H9 (cell line): ENCODE measurements around the gene RNF32. TPM values are rescaled to one million over a fixed set of nuclear protein-coding genes. Genes with fewer than 3 reads are reported as not detected.

Experiments
- DNase-seq: peaks from one replicate; pipeline ENCODE4 v3.0.0-alpha.2; 2017
- H2AFZ ChIP-seq: one replicate; pipeline ENCODE4 v1.6.1; 2013; ENCODE audit warnings: mild to moderate bottlenecking, low read length, control low read depth, moderate library complexity
- H2AK5ac ChIP-seq: 2 replicates; pipeline ENCODE4 v1.6.1; 2013; ENCODE audit warnings: low read length, control low read depth, mixed read lengths; ENCODE audit not compliant: insufficient read length
- H2BK120ac ChIP-seq: one replicate; pipeline ENCODE4 v1.6.1; 2013; ENCODE audit warnings: low read depth, mild to moderate bottlenecking, low read length, control low read depth, inconsistent platforms; ENCODE audit not compliant: poor library complexity, severe bottlenecking
- H2BK12ac ChIP-seq: 2 replicates; pipeline ENCODE4 v1.6.1; 2013; ENCODE audit warnings: low read length, control low read depth, mixed read lengths, low read depth; ENCODE audit not compliant: insufficient read length
- H2BK15ac ChIP-seq: 2 replicates; pipeline ENCODE4 v1.6.1; 2013; ENCODE audit warnings: low read depth, low read length, control low read depth
- H2BK20ac ChIP-seq: one replicate; pipeline ENCODE4 v1.6.1; 2013; ENCODE audit warnings: low read depth, mild to moderate bottlenecking, low read length, control low read depth, inconsistent platforms; ENCODE audit not compliant: poor library complexity, severe bottlenecking
- H2BK5ac ChIP-seq: 2 replicates; pipeline ENCODE4 v1.6.1; 2013; ENCODE audit warnings: low read length, control low read depth, mixed read lengths; ENCODE audit not compliant: insufficient read length
- H3K14ac ChIP-seq: 2 replicates; pipeline ENCODE4 v1.6.1; 2013; ENCODE audit warnings: low read length, control low read depth; ENCODE audit not compliant: insufficient read depth
- H3K18ac ChIP-seq: 2 replicates; pipeline ENCODE4 v1.6.1; 2013; ENCODE audit warnings: low read depth, mild to moderate bottlenecking, mixed read lengths, low read length, control low read depth; ENCODE audit not compliant: insufficient read length
- H3K23ac ChIP-seq: 2 replicates; pipeline ENCODE4 v1.6.1; 2013; ENCODE audit warnings: low read length, control low read depth, mixed read lengths, low read depth; ENCODE audit not compliant: insufficient read length
- H3K23me2 ChIP-seq: 2 replicates; pipeline ENCODE4 v1.6.1; 2013; ENCODE audit warnings: low read depth, mild to moderate bottlenecking, mixed read lengths, low read length, control low read depth; ENCODE audit not compliant: insufficient read length, poor library complexity, severe bottlenecking
- H3K27ac ChIP-seq: 2 replicates; pipeline ENCODE4 v1.5.1; 2013; ENCODE audit warnings: low read length, control low read depth, mixed read lengths, low read depth; ENCODE audit not compliant: insufficient read length
- H3K27me3 ChIP-seq: 2 replicates; pipeline ENCODE4 v1.6.1; 2013; ENCODE audit warnings: low read length, control low read depth, inconsistent platforms; ENCODE audit not compliant: insufficient read depth
- H3K4ac ChIP-seq: 2 replicates; pipeline ENCODE4 v1.6.1; 2013; ENCODE audit warnings: low read depth, mild to moderate bottlenecking, control low read depth, inconsistent platforms, low read length, moderate library complexity
- H3K4me1 ChIP-seq: 2 replicates; pipeline ENCODE4 v1.6.1; 2013; ENCODE audit warnings: low read length, control low read depth, inconsistent platforms; ENCODE audit not compliant: insufficient read depth
- H3K4me2 ChIP-seq: 2 replicates; pipeline ENCODE4 v1.6.1; 2013; ENCODE audit warnings: low read length, control low read depth, mixed read lengths; ENCODE audit not compliant: insufficient read length, insufficient read depth
- H3K56ac ChIP-seq: 2 replicates; pipeline ENCODE4 v1.6.1; 2013; ENCODE audit warnings: low read depth, mild to moderate bottlenecking, mixed read lengths, low read length, control low read depth; ENCODE audit not compliant: insufficient read length
- H3K79me1 ChIP-seq: 2 replicates; pipeline ENCODE4 v1.6.1; 2013; ENCODE audit warnings: low read depth, mild to moderate bottlenecking, moderate library complexity, low read length, control low read depth, inconsistent platforms; ENCODE audit not compliant: insufficient read depth, poor library complexity, severe bottlenecking
- H3K79me2 ChIP-seq: 2 replicates; pipeline ENCODE4 v1.6.1; 2013; ENCODE audit warnings: low read length, control low read depth, inconsistent platforms; ENCODE audit not compliant: insufficient read depth
- H3K9ac ChIP-seq: 2 replicates; pipeline ENCODE4 v1.6.1; 2013; ENCODE audit warnings: low read length, control low read depth, mixed read lengths; ENCODE audit not compliant: insufficient read length; ENCODE audit errors: extremely low read depth
- H3K9me3 ChIP-seq: one replicate; pipeline ENCODE4 v1.6.1; 2013; ENCODE audit warnings: low read depth, low read length, inconsistent platforms; ENCODE audit not compliant: control insufficient read depth
- H3T11ph ChIP-seq: one replicate; pipeline ENCODE4 v1.6.1; 2013; ENCODE audit warnings: mild to moderate bottlenecking, low read length, control low read depth, inconsistent platforms
- H4K20me1 ChIP-seq: one replicate; pipeline ENCODE4 v1.6.1; 2013; ENCODE audit not compliant: control insufficient read depth, insufficient read length, insufficient read depth
- H4K5ac ChIP-seq: 2 replicates; pipeline ENCODE4 v1.6.1; 2013; ENCODE audit warnings: low read depth, mild to moderate bottlenecking, mixed read lengths, low read length, control low read depth; ENCODE audit not compliant: insufficient read length
- H4K8ac ChIP-seq: replicated peaks from 2 replicates; pipeline ENCODE4 v1.6.1; 2013; ENCODE audit warnings: low read length, control low read depth, mixed read lengths, low read depth; ENCODE audit not compliant: insufficient read length
- H4K91ac ChIP-seq: 2 replicates; pipeline ENCODE4 v1.6.1; 2013; ENCODE audit warnings: low read depth, mild to moderate bottlenecking, moderate library complexity, mixed read lengths, low read length, control low read depth; ENCODE audit not compliant: insufficient read length
- H3K27ac Mint-ChIP-seq, 3 experiments: 2 replicates in 2 of 3; 3 replicates in 1 of 3; pipeline ENCODE4 v1.8.0; 2020 to 2021; ENCODE audit warnings: mixed read lengths in 3 of 3, mild to moderate bottlenecking in 1 of 3, moderate library complexity in 1 of 3
- H3K27me3 Mint-ChIP-seq: 2 replicates; pipeline ENCODE4 v1.8.0; 2021; ENCODE audit warnings: low read depth, mild to moderate bottlenecking, moderate library complexity, mixed read lengths
- H3K36me3 Mint-ChIP-seq, 3 experiments: 2 replicates in 2 of 3; 3 replicates in 1 of 3; pipeline ENCODE4 v1.8.0; 2020 to 2021; ENCODE audit warnings: low read depth in 3 of 3, mixed read lengths in 3 of 3; ENCODE audit not compliant: insufficient read depth in 1 of 3
- H3K4me1 Mint-ChIP-seq, 2 experiments: 2 replicates each; pipeline ENCODE4 v1.8.0; 2020; ENCODE audit warnings: mixed read lengths in 2 of 2
- H3K4me3 Mint-ChIP-seq, 2 experiments: 2 replicates in 1 of 2; 3 replicates in 1 of 2; pipeline ENCODE4 v1.8.0; 2020 to 2021; ENCODE audit warnings: mild to moderate bottlenecking in 2 of 2, mixed read lengths in 2 of 2, moderate library complexity in 1 of 2
- H3K9me3 Mint-ChIP-seq, 2 experiments: 2 replicates in 1 of 2; 3 replicates in 1 of 2; pipeline ENCODE4 v1.8.0; 2020; ENCODE audit warnings: mild to moderate bottlenecking in 2 of 2, mixed read lengths in 2 of 2, moderate library complexity in 1 of 2
- WGBS: extraction: QIAGEN DNeasy Blood & Tissue Kit; methylation state at CpG from one replicate; pipeline ENCODE4 v1.1.7; 2013; ENCODE audit warnings: missing lambda C conversion rate, low lambda C conversion rate, mixed read lengths; ENCODE audit not compliant: insufficient read length; ENCODE audit errors: extremely low coverage; 5-methylcytosine and 5-hydroxymethylcytosine counted together
- total RNA-seq: library from RNA; stranded (reverse); gene quantifications from 2 replicates; pipeline ENCODE4 v1.2.1, GENCODE V29; 2021
- TF ChIP-seq, protein P1 (sequence below): fragments of 200-600 bp; sonication (generic); conservative IDR thresholded peaks from 3 replicates; pipeline ENCODE4 v1.8.0; 2021; ENCODE audit warnings: antibody characterized with exemption, mild to moderate bottlenecking

RNF32 gene
- total RNA-seq, 1 experiment from 2014 or later = 0.90 TPM

DNA sequence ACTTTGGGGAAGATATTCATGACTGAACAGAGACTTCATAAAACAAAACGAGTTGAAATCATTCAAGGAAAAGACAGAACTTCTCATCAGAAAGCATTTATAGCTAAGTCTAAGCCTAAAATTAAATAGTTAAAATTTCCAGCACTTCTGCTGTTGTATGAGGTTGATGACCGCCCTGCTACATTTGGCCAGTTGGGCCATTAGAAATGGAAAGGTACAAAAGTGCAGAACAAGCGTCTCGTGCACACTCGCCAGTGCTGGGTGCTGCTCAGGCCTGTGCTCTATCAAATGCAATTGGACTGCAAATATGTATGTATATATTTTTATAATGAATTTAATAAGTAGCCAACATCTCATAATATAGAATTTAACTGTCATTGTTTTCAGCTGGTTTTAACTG lies 34.4 kb upstream of the RNF32 start:
- Histone ChIP-seq H4K5ac (no peak overlapping the region), H4K20me1 (peaks cover 2% of the 10 kb centered on the region), H3K14ac (no peak overlapping the region), H3K27ac (no peak overlapping the region), H2BK5ac (no peak overlapping the region), H4K91ac (no peak overlapping the region), H2AFZ (no peak overlapping the region), H3K4me1 (no peaks in the 10 kb centered on the region), H3K79me2 (no peaks in the 10 kb centered on the region), H2AK5ac (no peak overlapping the region), H3K79me1 (no peaks in the 10 kb centered on the region), H2BK20ac (no peak overlapping the region), H3K18ac (no peak overlapping the region), H2BK12ac (no peak overlapping the region), H3K9me3 (no peaks in the 10 kb centered on the region), H3K56ac (no peak overlapping the region), H4K8ac (no peak overlapping the region), H3K23ac (no peak overlapping the region), H3K4ac (no peak overlapping the region), H3K27me3 (no peaks in the 10 kb centered on the region), H2BK120ac (no peak overlapping the region), H3K4me2 (no peak overlapping the region), H2BK15ac (no peak overlapping the region), H3K23me2 (no peaks in the 10 kb centered on the region), H3T11ph (no peak overlapping the region), H3K9ac (no peak overlapping the region)
- Mint-ChIP-seq H3K27ac (no peak overlapping the region), H3K9me3 (no peaks in the 10 kb centered on the region), H3K36me3 (no peaks in the 10 kb centered on the region), H3K4me3 (no peak overlapping the region), H3K27me3 (peaks cover 13% of the 10 kb centered on the region; the same call in 1 of the 2 replicates), H3K4me1 (peaks cover 36 to 47% of the 10 kb centered on the region in 2 experiments)
- TF ChIP-seq, protein P1, sequence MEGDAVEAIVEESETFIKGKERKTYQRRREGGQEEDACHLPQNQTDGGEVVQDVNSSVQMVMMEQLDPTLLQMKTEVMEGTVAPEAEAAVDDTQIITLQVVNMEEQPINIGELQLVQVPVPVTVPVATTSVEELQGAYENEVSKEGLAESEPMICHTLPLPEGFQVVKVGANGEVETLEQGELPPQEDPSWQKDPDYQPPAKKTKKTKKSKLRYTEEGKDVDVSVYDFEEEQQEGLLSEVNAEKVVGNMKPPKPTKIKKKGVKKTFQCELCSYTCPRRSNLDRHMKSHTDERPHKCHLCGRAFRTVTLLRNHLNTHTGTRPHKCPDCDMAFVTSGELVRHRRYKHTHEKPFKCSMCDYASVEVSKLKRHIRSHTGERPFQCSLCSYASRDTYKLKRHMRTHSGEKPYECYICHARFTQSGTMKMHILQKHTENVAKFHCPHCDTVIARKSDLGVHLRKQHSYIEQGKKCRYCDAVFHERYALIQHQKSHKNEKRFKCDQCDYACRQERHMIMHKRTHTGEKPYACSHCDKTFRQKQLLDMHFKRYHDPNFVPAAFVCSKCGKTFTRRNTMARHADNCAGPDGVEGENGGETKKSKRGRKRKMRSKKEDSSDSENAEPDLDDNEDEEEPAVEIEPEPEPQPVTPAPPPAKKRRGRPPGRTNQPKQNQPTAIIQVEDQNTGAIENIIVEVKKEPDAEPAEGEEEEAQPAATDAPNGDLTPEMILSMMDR = no peak
- WGBS = no CpG with 5 or more reads among the region's 5 CpGs
- DNase-seq = no peak
